CD8-positive, alpha-beta memory T cell (primary cell): ENCODE results near the gene CNTLN. TPM values are rescaled to one million over a fixed set of nuclear protein-coding genes. Genes with fewer than 3 reads are reported as not detected.

Experiments
- CTCF ChIA-PET: fragments of 350-600 bp; sonication (Branson Sonifier 250); formaldehyde crosslinking; loops from one replicate; lab custom pipeline; 2021; ENCODE audit warnings: antibody characterized with exemption; lab: Charles Lee
- POLR2A ChIA-PET: fragments of 350-600 bp; sonication (Branson Sonifier 250); formaldehyde crosslinking; loops from one replicate; lab custom pipeline; 2021; ENCODE audit warnings: antibody characterized with exemption; lab: Charles Lee
- DNase-seq, 5 donors: peaks; one replicate each; pipeline versions ENCODE4 v3.0.0 to v3.0.0-alpha.2; 2020 to 2022; ENCODE audit warnings: mixed read lengths in 1 of 5
- H3K27ac ChIP-seq: one replicate; pipeline ENCODE4 v1.7.0; 2013; ENCODE audit warnings: low read depth, mild to moderate bottlenecking, low read length, moderate library complexity
- H3K27me3 ChIP-seq: 2 replicates; pipeline ENCODE4 v1.7.0; 2013; ENCODE audit warnings: low read length, mild to moderate bottlenecking; ENCODE audit not compliant: insufficient read depth, poor library complexity, severe bottlenecking
- H3K36me3 ChIP-seq: 2 replicates; pipeline ENCODE4 v1.7.0; 2013; ENCODE audit warnings: mild to moderate bottlenecking, low read length, moderate library complexity; ENCODE audit not compliant: insufficient read depth
- H3K4me1 ChIP-seq: 2 replicates; pipeline ENCODE4 v1.7.0; 2013; ENCODE audit warnings: mild to moderate bottlenecking, low read length, moderate library complexity; ENCODE audit not compliant: insufficient read depth
- H3K4me3 ChIP-seq: 2 replicates; pipeline ENCODE4 v1.7.0; 2013; ENCODE audit warnings: mild to moderate bottlenecking, low read length
- H3K9me3 ChIP-seq: 2 replicates; pipeline ENCODE4 v1.7.0; 2013; ENCODE audit warnings: mild to moderate bottlenecking, low read length
- H3K27ac Mint-ChIP-seq, 8 donors: one replicate each; pipeline ENCODE4 v1.8.0; 2020 to 2021; ENCODE audit warnings: mixed read lengths in 8 of 8, mild to moderate bottlenecking in 6 of 8, inconsistent platforms in 3 of 8, moderate library complexity in 3 of 8
- H3K27me3 Mint-ChIP-seq, 2 donors: one replicate each; pipeline ENCODE4 v1.8.0; 2020 to 2021; ENCODE audit warnings: mixed read lengths in 2 of 2, mild to moderate bottlenecking in 1 of 2, moderate library complexity in 1 of 2
- H3K36me3 Mint-ChIP-seq, 3 donors: one replicate each; pipeline ENCODE4 v1.8.0; 2020 to 2021; ENCODE audit warnings: mixed read lengths in 3 of 3, inconsistent platforms in 1 of 3, mild to moderate bottlenecking in 1 of 3
- H3K4me1 Mint-ChIP-seq, 3 donors: one replicate each; pipeline ENCODE4 v1.8.0; 2020 to 2021; ENCODE audit warnings: mixed read lengths in 3 of 3, inconsistent platforms in 1 of 3, mild to moderate bottlenecking in 1 of 3
- H3K4me3 Mint-ChIP-seq, 7 donors: one replicate each; pipeline ENCODE4 v1.8.0; 2020 to 2021; ENCODE audit warnings: mixed read lengths in 7 of 7, mild to moderate bottlenecking in 6 of 7, moderate library complexity in 4 of 7, inconsistent platforms in 2 of 7
- H3K9me3 Mint-ChIP-seq, 5 donors: one replicate each; pipeline ENCODE4 v1.8.0; 2020 to 2022; ENCODE audit warnings: mixed read lengths in 5 of 5, mild to moderate bottlenecking in 3 of 5, moderate library complexity in 2 of 5, inconsistent platforms in 1 of 5
- polyA plus RNA-seq: library from polyadenylated mRNA; unstranded; fragments of 300-500 nt; fragmentation: Illumina TruSeq; gene quantifications from one replicate; pipeline ENCODE4 v1.2.3, GENCODE V29; 2021
- total RNA-seq, 2 experiments: library from RNA; stranded (reverse); gene quantifications; one replicate each; pipeline ENCODE4 v1.2.3, GENCODE V29; 2021

The CNTLN gene
- total and polyA plus RNA-seq, 3 experiments from 2014 or later = 0.20 to 0.24 TPM; not detected in 1

- ChIA-PET CTCF (no interaction called here), POLR2A (no interaction called here)
- no peak overlapping the region for H3K4me3 ChIP-seq
- no peaks in the 10 kb centered on the region for H3K9me3 ChIP-seq
- Mint-ChIP-seq H3K27ac (no peak overlapping the region), H3K4me1 (no peaks in the 10 kb centered on the region), H3K9me3 (peaks cover 11 to 22% (median 20%) of the 10 kb centered on the region in 5 donors), H3K4me3 (no peak overlapping the region), H3K27me3 (no peaks in the 10 kb centered on the region), H3K36me3 (peaks cover 0 to 1% (median 0%) of the 10 kb centered on the region in 3 donors)
- no peak overlapping the region for H3K27ac ChIP-seq
- H3K27me3 ChIP-seq = no peaks in the 10 kb centered on the region
- DNase-seq = no peak
- H3K36me3 ChIP-seq = no peaks in the 10 kb centered on the region
- no peaks in the 10 kb centered on the region for H3K4me1 ChIP-seq
Measured at GRCh38 chr9:17216011-17216410, 81.2 kb downstream of the CNTLN start.

DNA sequence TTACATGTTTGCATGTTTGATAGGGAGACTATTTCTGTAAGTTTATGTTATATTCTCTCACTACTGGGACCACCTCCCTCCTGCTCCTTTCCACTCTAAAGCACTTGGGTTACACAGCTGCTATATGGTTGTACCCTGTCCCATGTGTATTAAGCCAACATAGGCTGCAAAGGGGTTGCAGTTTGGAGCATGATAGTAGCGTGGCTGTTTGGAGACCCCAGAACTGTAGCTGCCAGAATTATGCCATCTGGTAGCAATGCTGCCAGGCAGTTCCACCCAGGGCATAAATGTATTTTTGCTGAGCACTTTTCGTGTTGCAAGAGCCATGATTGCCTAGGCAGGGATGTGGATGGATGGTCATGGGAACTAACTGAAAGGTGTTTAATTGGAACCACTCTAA, 81.8 kb downstream of the CNTLN start:
- Mint-ChIP-seq H3K36me3 (peaks cover 0 to 1% (median 0%) of the 10 kb centered on the region in 3 donors), H3K4me3 (no peak overlapping the region), H3K9me3 (peaks cover 9 to 22% (median 19%) of the 10 kb centered on the region in 5 donors), H3K27ac (no peak overlapping the region), H3K27me3 (no peaks in the 10 kb centered on the region), H3K4me1 (no peaks in the 10 kb centered on the region)
- no peaks in the 10 kb centered on the region for H3K36me3 ChIP-seq
- no peak overlapping the region for H3K27ac ChIP-seq
- no peaks in the 10 kb centered on the region for H3K4me1 ChIP-seq
- no peaks in the 10 kb centered on the region for H3K9me3 ChIP-seq
- no peak for DNase-seq
- no peak overlapping the region for H3K4me3 ChIP-seq
- POLR2A ChIA-PET = no interaction called here
- H3K27me3 ChIP-seq = no peaks in the 10 kb centered on the region
- CTCF ChIA-PET = no interaction called here

GRCh38 chr9:17217272-17217671, 82.4 kb downstream of the CNTLN start:
- Histone ChIP-seq H3K9me3 (no peaks in the 10 kb centered on the region), H3K4me1 (no peaks in the 10 kb centered on the region), H3K36me3 (no peaks in the 10 kb centered on the region), H3K27ac (no peak overlapping the region), H3K4me3 (no peak overlapping the region), H3K27me3 (no peaks in the 10 kb centered on the region)
- CTCF ChIA-PET = no interaction called here
- Mint-ChIP-seq H3K4me3 (no peak overlapping the region), H3K4me1 (no peaks in the 10 kb centered on the region), H3K36me3 (peaks cover 0 to 1% (median 0%) of the 10 kb centered on the region in 3 donors), H3K27me3 (no peaks in the 10 kb centered on the region), H3K27ac (no peak overlapping the region), H3K9me3 (peaks cover 9 to 22% (median 17%) of the 10 kb centered on the region in 5 donors)
- DNase-seq = no peak
- POLR2A ChIA-PET = no interaction called here

GRCh38 chr9:17219261-17219660, 84.4 kb downstream of the CNTLN start:
- no peaks in the 10 kb centered on the region for H3K9me3 ChIP-seq
- H3K4me1 Mint-ChIP-seq = no peaks in the 10 kb centered on the region
- H3K4me1 ChIP-seq = no peaks in the 10 kb centered on the region
- peaks cover 0 to 1% (median 0%) of the 10 kb centered on the region in 3 donors for H3K36me3 Mint-ChIP-seq
- no peak overlapping the region for H3K27ac Mint-ChIP-seq
- DNase-seq = no peak
- no peaks in the 10 kb centered on the region for H3K36me3 ChIP-seq
- H3K4me3 Mint-ChIP-seq = no peak overlapping the region
- H3K9me3 Mint-ChIP-seq = peaks cover 0 to 14% (median 9%) of the 10 kb centered on the region in 5 donors
- POLR2A ChIA-PET = no interaction called here
- H3K4me3 ChIP-seq = no peak overlapping the region
- CTCF ChIA-PET = no interaction called here
- no peaks in the 10 kb centered on the region for H3K27me3 Mint-ChIP-seq
- no peak overlapping the region for H3K27ac ChIP-seq
- no peaks in the 10 kb centered on the region for H3K27me3 ChIP-seq

DNA sequence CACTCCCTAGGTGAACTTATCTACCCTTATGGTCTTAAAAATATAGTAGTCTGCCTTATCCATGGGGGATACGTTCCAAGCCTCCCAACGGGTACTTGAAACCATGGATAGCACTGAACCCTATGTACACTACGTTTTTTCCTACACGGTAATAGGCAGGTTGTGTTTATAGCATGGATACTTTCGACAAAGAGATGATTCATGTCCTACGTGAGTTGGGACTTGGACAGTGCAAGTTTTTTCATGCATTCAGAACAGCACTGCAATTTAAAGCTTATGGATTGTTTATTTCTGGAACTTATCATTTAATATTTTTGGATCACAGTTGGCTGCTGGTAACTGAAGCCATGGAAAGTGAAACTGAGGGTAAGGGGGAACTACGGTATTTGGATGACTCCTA, 88.1 kb downstream of the CNTLN start:
- no peaks in the 10 kb centered on the region for H3K9me3 ChIP-seq
- Mint-ChIP-seq H3K36me3 (no peaks in the 10 kb centered on the region), H3K4me3 (no peak overlapping the region), H3K4me1 (no peaks in the 10 kb centered on the region), H3K27me3 (no peaks in the 10 kb centered on the region), H3K9me3 (peaks cover 0 to 16% (median 7%) of the 10 kb centered on the region in 5 donors), H3K27ac (no peak overlapping the region)
- no peaks in the 10 kb centered on the region for H3K27me3 ChIP-seq
- H3K4me1 ChIP-seq = no peaks in the 10 kb centered on the region
- H3K4me3 ChIP-seq = no peak overlapping the region
- ChIA-PET CTCF (no interaction called here), POLR2A (no interaction called here)
- no peaks in the 10 kb centered on the region for H3K36me3 ChIP-seq
- no peak overlapping the region for H3K27ac ChIP-seq
- no peak for DNase-seq

- H3K4me1 Mint-ChIP-seq = no peaks in the 10 kb centered on the region
- POLR2A ChIA-PET = no interaction called here
- H3K27me3 Mint-ChIP-seq = no peaks in the 10 kb centered on the region
- Histone ChIP-seq H3K4me1 (no peaks in the 10 kb centered on the region), H3K27ac (no peak overlapping the region), H3K27me3 (no peaks in the 10 kb centered on the region), H3K36me3 (no peaks in the 10 kb centered on the region), H3K4me3 (no peak overlapping the region), H3K9me3 (no peaks in the 10 kb centered on the region)
- H3K9me3 Mint-ChIP-seq = peaks cover 5 to 12% (median 9%) of the 10 kb centered on the region in 5 donors
- H3K4me3 Mint-ChIP-seq = no peak overlapping the region
- H3K36me3 Mint-ChIP-seq = no peaks in the 10 kb centered on the region
- H3K27ac Mint-ChIP-seq = no peak overlapping the region
- no peak for DNase-seq
- CTCF ChIA-PET = no interaction called here
Measured at GRCh38 chr9:17225407-17225806, 90.6 kb downstream of the CNTLN start.

DNA sequence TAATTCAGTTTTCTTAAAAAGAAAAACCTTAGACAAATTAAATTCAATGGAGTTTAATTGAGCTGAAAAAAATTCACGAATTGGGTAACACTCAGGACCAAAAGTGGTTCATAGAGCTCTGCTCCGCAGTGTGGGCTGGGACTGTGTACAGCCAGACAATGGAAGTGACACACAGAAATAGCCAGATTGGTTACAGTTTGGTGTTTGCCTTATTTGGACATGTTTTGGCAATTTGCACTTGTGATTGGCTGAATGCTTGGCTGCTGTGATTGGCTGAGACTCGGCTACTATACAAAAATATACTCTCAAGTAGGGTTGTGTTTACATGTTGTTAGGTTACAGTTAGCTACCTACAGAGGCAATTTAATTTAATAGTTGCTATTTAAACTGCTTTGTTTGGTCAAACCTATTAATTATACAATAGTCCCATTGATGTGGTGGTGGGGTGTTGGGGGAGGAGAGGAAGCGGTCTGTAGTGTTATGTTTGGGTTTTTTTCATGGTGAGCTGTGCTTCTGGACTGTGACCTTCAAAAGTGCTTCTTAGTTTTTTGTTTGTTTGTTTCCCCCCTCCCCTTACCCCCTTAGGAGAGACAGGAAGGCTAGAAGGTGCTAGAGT, 95.2 kb downstream of the CNTLN start:
- Histone ChIP-seq H3K4me1 (no peaks in the 10 kb centered on the region), H3K27ac (no peak overlapping the region), H3K9me3 (no peaks in the 10 kb centered on the region), H3K27me3 (no peaks in the 10 kb centered on the region), H3K4me3 (no peak overlapping the region), H3K36me3 (no peaks in the 10 kb centered on the region)
- Mint-ChIP-seq H3K36me3 (no peaks in the 10 kb centered on the region), H3K4me1 (peaks cover 0 to 2% (median 0%) of the 10 kb centered on the region in 3 donors), H3K4me3 (no peak overlapping the region), H3K27me3 (no peaks in the 10 kb centered on the region), H3K27ac (no peak overlapping the region), H3K9me3 (peaks cover 10 to 20% (median 18%) of the 10 kb centered on the region in 5 donors)
- ChIA-PET POLR2A (no interaction called here), CTCF (no interaction called here)
- DNase-seq = no peak

- Histone ChIP-seq H3K4me1 (no peaks in the 10 kb centered on the region), H3K36me3 (no peaks in the 10 kb centered on the region), H3K9me3 (no peaks in the 10 kb centered on the region), H3K4me3 (no peak overlapping the region), H3K27ac (no peak overlapping the region), H3K27me3 (no peaks in the 10 kb centered on the region)
- no peak for DNase-seq
- Mint-ChIP-seq H3K4me1 (peaks cover 0 to 2% (median 0%) of the 10 kb centered on the region in 3 donors), H3K9me3 (peaks cover 10 to 20% (median 18%) of the 10 kb centered on the region in 5 donors), H3K27me3 (no peaks in the 10 kb centered on the region), H3K27ac (no peak overlapping the region), H3K4me3 (no peak overlapping the region), H3K36me3 (no peaks in the 10 kb centered on the region)
- ChIA-PET CTCF (no interaction called here), POLR2A (no interaction called here)
Measured at GRCh38 chr9:17230646-17231045, 95.8 kb downstream of the CNTLN start.
